IMR-90 (cell line): ENCODE data around the gene RNF128.

ENCODE experiments used
- BHLHE40 ChIP-seq: fragments of 150-350 bp; IDR thresholded peaks from 2 replicates; pipeline ENCODE4 v1.6.1; 2016; ENCODE audit warnings: mild to moderate bottlenecking, low read depth, low read length
- CEBPB ChIP-seq: IDR thresholded peaks from 2 replicates; pipeline ENCODE4 v1.6.1; 2012; ENCODE audit warnings: low read depth, low read length, improper control_type of control experiment
- CHD1 ChIP-seq: IDR thresholded peaks from 2 replicates; pipeline ENCODE4 v1.6.1; 2012; ENCODE audit warnings: low read depth, low read length, improper control_type of control experiment
- CTCF ChIP-seq: conservative IDR thresholded peaks from 2 replicates; pipeline ENCODE4 v1.5.1; 2012; ENCODE audit warnings: mild to moderate bottlenecking, low read depth, low read length, improper control_type of control experiment
- MAZ ChIP-seq: IDR thresholded peaks from 2 replicates; pipeline ENCODE4 v1.6.1; 2012; ENCODE audit warnings: low read depth, mild to moderate bottlenecking, low read length, improper control_type of control experiment, moderate library complexity, borderline replicate concordance
- MXI1 ChIP-seq: IDR thresholded peaks from 2 replicates; pipeline ENCODE4 v1.6.1; 2012; ENCODE audit warnings: low read depth, mild to moderate bottlenecking, low read length, moderate library complexity, borderline replicate concordance
- POLR2A ChIP-seq: IDR thresholded peaks from 2 replicates; pipeline ENCODE4 v1.6.1; 2012; ENCODE audit warnings: mild to moderate bottlenecking, low read depth, low read length
- RAD21 ChIP-seq: IDR thresholded peaks from 2 replicates; pipeline ENCODE4 v1.6.1; 2012; ENCODE audit warnings: low read length, improper control_type of control experiment
- RFX5 ChIP-seq: IDR thresholded peaks from 2 replicates; pipeline ENCODE4 v1.8.0; 2012; ENCODE audit warnings: low read depth, mild to moderate bottlenecking, low read length, moderate library complexity
- SMC3 ChIP-seq: fragments of 150-350 bp; IDR thresholded peaks from 2 replicates; pipeline ENCODE4 v1.6.1; 2016; ENCODE audit warnings: low read depth, mild to moderate bottlenecking, antibody characterized with exemption, low read length, moderate library complexity
- USF2 ChIP-seq: fragments of 150-350 bp; IDR thresholded peaks from 2 replicates; pipeline ENCODE4 v1.6.1; 2017; ENCODE audit warnings: mild to moderate bottlenecking, antibody characterized with exemption, low read length, low read depth

- TF ChIP-seq POLR2A (no peak), CTCF (peak; percentile 42), RAD21 (peak; percentile 39), SMC3 (peak; percentile 41; the same call in 1 of the 2 replicates), MXI1 (no peak), MAZ (no peak), CHD1 (no peak), BHLHE40 (no peak), RFX5 (no peak), CEBPB (no peak), USF2 (no peak)
Observed at GRCh38 chrX:106791495-106791894, 65.0 kb downstream of the RNF128 start.
